Measurements from ENCODE around the gene MKKS.
A peak's percentile ranks its signal among the peaks of the same experiment; 100 is the strongest.

MKKS gene

DNA sequence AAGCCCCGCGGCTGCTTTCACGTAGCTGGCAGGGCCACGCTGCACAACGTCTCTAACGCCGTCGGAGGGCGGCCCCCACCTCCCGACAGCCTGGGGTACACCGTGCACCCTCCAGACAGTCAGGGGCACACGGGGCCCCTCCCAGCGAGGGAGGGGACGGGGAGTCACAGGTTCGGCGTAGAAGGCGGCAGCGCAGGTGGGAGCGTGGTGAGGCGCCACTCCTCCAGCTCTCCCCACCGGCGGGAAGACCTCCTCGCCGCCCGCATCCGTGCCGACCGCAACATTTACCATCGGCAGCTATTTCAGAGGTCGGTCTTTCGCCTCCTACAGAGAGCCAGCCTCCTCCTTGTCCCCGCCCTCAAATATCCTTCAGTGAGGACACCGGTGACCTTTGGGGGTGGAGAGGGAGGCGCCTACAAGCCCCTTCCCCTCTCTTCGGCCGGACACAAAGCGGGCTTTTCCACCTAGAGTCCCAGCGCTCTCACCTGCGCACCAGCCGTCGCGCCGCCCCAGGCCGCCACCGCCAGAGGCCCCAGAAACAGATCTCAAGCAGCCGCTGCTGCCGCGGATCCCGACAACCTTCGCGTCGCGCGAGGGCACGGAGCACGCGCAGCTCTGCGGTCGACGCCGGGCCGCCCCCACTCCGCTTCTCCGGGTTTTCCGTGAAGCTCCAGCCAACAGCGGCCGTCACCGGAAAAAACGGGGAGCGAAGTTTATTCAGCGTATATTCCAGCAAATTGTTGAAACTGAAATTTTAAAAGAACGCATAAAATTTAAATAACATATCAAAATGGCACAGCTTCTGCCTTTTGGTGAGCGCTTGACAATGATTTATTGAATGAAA, at the start of gene MKKS:
MKKS (minus strand) TSS at position 600 of the 844 bp plus-strand sequence. CDS start 20,708 bp downstream, outside the sequence.
- peak; percentile 83 for DNase-seq (ENCODE audit: low spot score)

DNA sequence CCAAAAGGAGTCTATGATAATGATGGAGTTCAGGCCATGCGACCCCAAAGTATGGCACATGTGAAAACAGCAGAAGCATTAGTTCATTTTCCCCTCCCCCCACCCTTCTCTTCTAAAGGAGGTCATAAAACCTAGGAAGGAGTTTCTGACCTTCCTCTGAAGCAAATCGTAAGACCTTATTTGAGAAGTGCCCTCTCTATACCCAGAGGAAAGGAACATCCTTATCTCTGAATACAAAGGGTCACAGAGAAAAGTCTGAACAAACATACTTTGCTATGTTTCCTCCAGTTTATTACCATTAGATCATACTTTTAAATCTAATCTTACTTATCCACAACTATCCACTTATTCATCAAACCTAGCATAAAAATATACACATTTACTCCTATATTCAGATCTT, 49.7 kb upstream of the MKKS start:
- DNase-seq (ENCODE audit: low spot score), result no peak

DNA sequence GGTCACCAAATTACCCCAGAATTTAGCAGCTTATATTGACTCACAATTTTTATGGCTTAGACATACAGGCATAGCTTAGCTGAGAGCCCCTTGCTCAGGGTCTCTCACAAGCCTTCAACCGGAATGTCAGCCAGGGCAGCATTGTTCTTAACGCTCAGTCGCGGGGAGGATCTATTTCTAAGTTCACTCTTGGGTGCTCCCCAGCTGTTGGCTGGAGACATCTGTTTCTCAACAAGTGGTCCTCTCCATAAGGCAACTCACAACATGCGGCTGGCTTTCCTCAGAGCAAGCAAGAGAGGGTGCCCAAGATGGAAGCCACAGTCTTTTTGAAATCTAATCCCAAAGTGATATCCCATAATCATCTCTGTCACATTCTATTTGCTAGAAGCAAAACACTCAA, 47.7 kb upstream of the MKKS start:
- no peak for DNase-seq (ENCODE audit: low spot score)

DNA sequence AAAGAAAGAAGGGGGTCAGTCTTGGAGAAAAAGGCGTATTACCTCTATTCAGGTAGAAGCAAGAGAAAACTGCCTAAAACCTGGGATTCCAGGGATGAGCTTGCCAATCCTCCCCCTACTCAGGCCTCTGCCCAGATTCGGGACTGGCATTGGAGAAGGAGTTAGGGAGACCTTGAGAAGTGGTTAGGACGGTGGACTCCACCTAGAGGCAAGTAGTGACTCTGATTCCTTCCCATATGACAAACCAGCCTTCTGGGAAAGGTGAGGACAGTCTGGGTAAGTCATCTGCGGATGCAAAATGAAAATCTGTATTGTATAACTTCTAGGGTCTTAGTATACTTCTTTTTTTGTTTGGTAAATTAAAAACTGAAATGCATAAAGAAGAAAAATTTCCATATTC, 44.9 kb upstream of the MKKS start:
- DNase-seq (ENCODE audit: low spot score), result no peak

DNA sequence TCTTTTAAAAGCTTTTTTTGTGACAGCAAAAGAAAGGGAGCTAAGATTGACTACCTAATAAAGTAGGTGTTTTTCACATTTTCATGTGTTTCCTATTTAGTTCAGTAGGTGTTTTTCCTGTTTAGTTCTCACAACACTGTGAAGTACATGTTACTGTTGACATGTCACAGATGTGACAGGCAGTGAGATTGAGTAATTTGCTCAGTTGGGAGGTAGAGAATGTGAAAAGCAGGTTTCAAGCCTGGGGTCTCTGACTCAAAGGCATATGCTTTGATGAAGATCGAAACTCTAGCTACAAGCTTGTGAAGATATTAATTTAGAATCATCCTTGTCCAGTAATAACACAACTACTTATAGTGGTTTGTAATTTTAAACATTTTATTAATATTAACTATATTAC, 44.2 kb upstream of the MKKS start:
- no peak for DNase-seq (ENCODE audit: low spot score)

DNA sequence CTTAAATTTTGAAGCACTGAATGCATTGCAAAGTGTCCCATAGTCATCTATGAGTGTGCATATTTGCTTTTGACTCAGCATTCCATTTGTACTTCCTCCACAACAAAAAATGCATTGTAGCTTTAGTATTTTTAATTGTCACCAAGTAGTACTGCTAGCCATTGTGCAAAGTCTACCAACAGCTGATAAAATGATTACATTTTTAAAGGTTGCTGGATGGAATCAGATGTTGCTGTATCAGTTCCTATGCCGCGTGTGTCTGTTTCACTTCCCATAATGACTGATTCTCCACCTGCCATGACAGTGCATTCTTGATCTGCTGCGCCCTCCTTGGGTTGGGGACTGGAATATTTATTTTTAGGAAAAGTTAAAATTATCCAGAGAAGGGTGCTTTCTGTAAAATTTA, 42.3 kb upstream of the MKKS start:
- no peak for DNase-seq (ENCODE audit: low spot score)

- no peak for DNase-seq (ENCODE audit: low spot score)
These were observed 41.2 kb upstream of the MKKS start for GRCh38 chr20:10475225-10475624.

DNA sequence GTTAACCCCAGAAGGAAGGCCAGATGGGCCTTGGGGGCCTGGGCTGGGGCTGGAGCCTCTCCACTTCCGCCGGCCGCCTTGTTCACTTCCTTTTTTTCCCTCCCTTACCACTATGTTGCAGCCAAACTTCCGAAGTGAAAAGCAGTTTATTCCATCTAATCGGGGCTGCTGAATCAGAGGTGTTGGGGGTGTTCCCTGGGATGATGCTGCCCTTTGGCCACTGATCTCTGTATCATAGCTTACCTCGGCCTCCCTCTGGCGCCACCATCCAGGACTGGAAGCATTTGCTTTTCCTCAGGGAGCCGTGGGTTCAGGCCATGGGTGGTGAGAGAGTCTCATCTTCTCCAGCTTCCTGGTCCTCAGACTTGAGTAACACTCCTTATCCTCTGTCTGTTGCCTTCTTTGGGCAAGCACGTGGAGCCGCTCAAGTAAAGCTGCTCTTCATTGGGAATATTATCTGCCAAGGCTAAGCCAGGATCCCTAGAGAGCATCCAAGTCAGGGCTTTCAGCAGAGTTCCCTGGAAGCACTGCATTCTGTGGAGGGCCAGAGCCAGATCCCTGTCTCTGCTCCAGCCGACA, 40.7 kb upstream of the MKKS start:
- DNase-seq (ENCODE audit: low spot score), result no peak

DNA sequence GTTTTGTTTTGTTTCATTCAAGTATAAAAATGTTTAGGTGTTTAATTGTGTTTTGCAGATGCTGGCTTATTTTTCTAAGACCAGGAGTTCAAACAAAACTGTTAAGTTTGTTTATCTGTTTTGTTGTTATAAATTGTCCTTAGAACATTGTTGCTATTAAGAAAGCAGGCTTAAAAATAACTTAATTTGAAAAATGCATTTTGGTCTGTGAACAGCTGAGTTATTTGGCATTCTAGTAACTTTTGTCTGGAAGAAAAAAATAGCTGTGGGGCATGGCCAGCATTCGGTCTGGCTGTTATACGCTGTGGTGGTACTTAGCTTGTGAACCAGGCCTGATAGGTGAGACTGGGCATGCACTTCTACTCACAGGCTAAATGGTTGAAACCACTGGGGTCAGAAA, 38.8 kb upstream of the MKKS start:
- DNase-seq (ENCODE audit: low spot score), result no peak

DNA sequence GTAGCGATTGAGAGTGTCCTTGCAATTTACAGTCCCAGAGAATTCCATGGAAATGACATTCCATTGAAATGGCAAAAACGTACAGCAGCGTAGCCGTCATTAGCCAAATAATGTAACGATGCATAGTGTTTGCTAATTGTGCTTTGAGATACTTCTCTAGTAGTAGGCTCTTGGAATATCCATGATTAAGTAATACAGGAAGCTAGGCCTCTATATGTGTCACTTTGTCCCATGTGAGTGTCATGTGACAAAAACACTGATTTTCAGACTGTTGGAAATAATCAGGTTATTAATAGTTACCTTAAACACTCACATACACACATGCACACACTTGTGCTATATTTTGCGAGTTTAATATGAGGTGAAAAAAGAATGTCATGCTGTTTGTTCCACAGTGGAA, 36.3 kb upstream of the MKKS start:
- DNase-seq (ENCODE audit: low spot score), result no peak

DNA sequence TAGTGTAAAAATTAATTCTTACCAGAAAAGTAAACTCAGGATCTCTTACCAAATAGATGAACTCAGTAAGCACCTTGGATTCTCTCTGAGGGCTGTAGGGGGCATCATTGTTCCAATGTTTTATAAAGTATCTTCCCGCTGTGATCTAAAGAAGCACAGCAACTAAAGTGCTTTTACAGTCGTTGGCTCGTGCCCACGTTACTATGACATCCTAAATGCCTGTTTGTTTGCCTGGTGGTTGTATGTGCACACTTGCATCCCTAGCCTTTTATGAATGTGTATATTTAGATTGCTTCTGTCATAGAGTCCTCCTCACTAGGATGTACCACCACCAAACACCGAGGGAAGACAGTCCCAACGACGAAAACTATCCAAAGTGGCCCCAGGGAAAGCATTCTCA, 35.6 kb upstream of the MKKS start:
- DNase-seq (ENCODE audit: low spot score), result peak; percentile 19

DNA sequence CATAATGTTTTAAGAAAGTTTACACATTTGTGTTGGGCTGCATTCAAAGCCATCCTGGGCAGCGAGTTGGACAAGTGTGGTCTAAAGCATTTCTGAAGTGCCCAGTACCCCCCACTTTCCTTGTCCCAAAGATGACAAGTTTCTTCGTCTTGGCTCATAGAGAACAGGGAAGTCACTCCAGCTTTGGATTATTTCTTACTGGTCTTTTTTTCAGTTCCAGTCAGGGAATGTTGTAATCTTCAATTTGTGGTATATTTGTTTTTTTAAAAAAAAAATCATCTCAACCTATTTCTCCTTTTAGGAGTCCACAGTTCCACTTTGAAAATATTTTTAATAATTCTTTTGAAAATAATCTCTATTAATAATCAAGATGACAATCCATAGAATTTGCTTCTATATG, 35.0 kb upstream of the MKKS start:
- no peak for DNase-seq (ENCODE audit: low spot score)

DNA sequence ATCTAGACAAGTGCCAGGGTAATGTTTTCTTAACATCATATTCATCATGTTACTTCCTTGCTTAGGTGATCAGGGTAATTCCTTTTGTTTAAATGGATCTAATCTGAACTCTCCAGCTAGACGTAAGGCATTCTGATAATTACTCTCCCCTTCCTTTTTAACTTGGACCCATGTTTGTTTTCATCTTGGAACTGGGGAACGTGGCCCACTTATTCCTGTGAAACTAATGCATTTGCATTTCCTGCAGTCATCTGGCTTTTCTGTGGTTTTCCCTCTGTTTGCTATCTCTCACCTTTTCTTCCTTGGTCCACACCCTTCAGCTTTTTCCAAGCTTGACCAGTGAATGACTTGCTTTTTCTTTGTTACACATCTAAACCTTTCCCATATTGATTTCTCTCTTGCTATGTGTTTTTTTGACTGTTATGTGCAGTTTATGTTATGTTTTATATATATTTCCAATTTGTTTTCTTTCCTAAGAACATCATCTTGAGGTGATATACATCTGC, 34.4 kb upstream of the MKKS start:
- DNase-seq (ENCODE audit: low spot score), result no peak

GRCh38 chr20:10467681-10468339, 33.8 kb upstream of the MKKS start:
- DNase-seq (ENCODE audit: low spot score), result no peak

DNA sequence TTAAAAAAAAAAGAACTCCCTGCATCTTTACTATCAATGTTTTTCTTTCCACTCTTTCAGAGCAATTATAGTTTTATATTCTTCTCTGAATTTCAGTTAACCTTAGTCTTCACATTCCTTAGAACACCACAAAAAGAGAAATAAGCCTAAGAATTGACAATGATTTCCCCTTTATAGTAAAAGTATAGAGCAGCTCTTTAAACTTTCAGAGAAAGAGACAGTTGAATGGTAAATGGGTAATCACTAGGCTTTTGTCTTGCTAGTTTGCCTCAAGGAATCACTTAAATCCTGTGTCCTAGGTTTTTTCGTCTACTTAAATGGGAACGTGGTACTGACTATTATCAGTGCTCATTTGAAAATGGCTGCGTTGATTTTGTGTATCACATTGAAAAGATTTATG, 32.8 kb upstream of the MKKS start:
- DNase-seq (ENCODE audit: low spot score), result no peak

DNA sequence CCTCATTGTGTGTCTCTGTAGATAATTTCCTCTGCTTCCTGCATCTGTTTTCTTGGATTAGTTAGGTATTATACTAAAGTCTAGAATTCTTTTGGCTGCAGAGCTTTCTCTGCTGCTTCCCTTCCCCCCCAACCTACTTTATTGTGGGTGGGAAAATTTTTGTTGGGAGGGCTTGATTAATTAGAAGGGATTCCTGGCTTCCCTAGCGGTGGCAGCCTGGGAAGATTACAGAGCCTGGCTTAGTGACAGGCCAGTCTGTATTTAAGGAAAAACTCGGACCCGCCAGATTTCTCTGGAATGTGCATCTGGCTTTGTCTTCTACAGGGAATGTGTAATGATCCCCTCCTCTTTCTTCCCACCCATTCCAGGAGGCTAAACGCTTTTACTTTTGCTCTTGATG, 32.3 kb upstream of the MKKS start:
- no peak for DNase-seq (ENCODE audit: low spot score)

- DNase-seq (ENCODE audit: low spot score), result no peak
These were observed 31.1 kb upstream of the MKKS start for GRCh38 chr20:10465135-10465534.

DNA sequence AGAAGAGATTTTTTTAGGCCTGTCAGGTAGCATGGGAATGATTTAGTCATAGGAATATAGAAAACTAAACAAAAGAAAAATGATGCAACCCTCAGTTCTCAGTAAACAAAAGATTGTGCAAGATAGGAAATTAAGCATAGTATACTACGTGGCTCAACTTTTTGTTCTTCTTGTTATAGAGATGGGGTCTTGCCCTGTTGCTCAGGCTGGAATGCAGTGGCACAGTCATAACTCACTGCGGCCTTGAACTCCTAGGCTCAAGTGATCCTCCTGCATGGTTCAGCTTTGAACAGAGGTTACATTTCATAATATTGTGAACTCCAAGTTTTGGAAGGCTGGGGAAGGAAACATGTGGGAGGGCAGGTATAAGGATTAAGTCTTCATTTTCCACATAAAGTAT, 29.6 kb upstream of the MKKS start:
- DNase-seq (ENCODE audit: low spot score), result no peak

DNA sequence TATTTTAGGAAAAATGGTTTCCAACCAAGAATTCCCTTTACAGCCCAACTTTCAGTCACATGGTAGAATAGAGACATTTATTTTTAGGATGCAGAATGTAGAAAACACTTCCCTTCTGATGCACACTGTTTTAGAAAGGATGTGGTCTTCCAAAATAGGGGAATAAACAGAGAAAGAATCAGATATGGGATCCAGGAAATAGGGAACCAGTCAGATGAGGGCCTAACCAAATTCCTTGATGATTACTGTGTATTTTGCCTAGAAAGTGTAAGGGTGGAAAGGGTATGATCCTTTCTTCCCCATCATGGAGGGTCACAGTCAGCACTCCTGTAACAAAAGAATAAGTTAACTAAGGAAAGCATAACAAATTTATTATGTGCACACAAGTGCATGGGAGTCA, 28.5 kb upstream of the MKKS start:
- DNase-seq (ENCODE audit: low spot score), result no peak

- DNase-seq (ENCODE audit: low spot score), result no peak
These were observed 27.5 kb upstream of the MKKS start for GRCh38 chr20:10461495-10461894.

DNA sequence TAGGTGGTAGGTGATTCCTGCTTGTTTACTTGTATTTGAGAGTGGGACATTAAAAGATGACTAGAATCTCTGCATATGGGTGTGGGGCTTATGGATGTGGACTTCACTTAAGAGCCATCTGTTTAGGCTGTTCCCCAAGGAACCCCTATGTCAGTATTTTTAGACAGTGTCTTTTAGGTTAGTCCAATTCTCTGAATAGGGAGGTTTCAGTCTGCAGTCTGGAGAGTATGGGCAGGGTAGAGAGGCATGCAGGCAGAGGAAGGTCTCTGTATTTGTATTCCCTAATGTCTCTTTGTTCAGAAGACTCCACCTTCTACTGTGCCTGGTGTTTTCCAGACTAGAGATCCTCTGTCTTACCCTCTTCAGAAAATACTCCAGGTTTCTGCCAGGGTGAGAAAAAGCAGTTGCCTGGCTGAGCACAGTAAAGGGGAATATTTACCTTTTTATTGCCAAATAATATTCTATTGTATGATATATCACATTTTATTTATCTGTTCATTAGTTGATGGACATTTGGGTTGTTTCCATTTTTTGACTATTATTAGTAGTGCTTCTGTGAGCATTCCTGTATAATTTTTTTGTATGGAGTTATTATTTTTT, 20.2 kb upstream of the MKKS start:
- no peak for DNase-seq (ENCODE audit: low spot score)

- DNase-seq (ENCODE audit: low spot score), result peak; percentile 38
These were observed 19.2 kb upstream of the MKKS start for GRCh38 chr20:10453241-10453640.

GRCh38 chr20:10449270-10449669, 15.2 kb upstream of the MKKS start:
- DNase-seq (ENCODE audit: low spot score), result no peak
